Measurements from ENCODE around the gene MED16.

Gene MED16

DNA sequence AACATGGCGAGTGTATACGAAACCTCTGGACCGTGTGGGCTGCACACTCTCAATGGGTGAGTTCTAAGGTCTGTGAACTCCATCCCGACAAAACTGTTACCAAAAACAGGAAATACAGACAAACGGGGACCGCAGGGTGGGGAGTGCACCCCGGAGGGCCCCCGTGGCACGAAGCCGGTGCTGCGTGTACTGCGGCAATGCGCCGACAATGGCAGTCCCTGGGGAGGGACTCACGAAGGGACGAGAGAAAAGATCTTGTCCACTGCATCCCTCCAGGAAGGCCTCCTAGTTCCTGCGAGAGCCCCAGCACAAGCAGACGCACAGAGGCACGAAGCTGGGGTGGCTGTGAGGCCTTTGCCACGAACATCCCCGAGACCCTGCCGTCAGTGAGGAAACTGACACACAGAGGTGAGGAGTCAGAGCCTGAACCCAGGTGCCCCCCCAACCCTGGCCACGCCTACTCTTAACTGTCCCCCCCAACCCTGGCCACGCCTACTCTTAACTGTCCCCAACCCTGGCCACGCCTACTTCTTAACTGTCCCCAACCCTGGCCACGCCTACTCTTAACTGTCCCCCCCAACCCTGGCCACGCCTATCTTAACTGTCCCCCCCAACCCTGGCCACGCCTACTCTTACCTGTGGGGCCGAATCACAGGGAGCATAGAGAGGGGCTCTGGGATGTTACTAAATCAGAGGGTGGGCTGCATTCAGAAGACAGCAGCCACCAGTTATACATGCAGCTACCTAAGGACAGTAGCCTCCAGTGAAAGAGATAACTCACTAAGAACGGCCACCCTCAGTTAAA lies 4.2 kb downstream of the MED16 start:
- no peak overlapping the region for H3K4me2 ChIP-seq (ENCODE audit: low read length)
- no peak overlapping the region for H4K91ac ChIP-seq (ENCODE audit: low read depth, low read length)
- no peak overlapping the region for H3K14ac ChIP-seq (ENCODE audit: low read length)
- no peak overlapping the region for H3K9ac ChIP-seq (ENCODE audit: low read length)
- H3K27ac ChIP-seq (ENCODE audit: low read depth, low read length): no peak overlapping the region
- H3K9me3 ChIP-seq (ENCODE audit: insufficient read depth, low read depth, low read length): peaks cover 5% of the 10 kb centered on the region
- peaks cover 43 to 45% of the 10 kb centered on the region in 2 experiments for H3K36me3 ChIP-seq (ENCODE audit: control insufficient read depth in 1 of 2, insufficient read depth in 2 of 2, low read length in 2 of 2)
- no peak overlapping the region for H4K8ac ChIP-seq (ENCODE audit: low read depth, low read length)
- peaks cover 14 to 22% of the 10 kb centered on the region in 2 experiments for H3K4me1 ChIP-seq (ENCODE audit: control insufficient read depth in 1 of 2, insufficient read depth in 2 of 2, low read length in 2 of 2)
- H4K12ac ChIP-seq (ENCODE audit: low read depth, low read length): no peak overlapping the region
- peaks cover 6% of the 10 kb centered on the region for H3K79me2 ChIP-seq (ENCODE audit: control insufficient read depth, insufficient read depth, low read length, poor library complexity)
- no peak overlapping the region for H3K23ac ChIP-seq (ENCODE audit: low read length)
- no peak overlapping the region for H3K4ac ChIP-seq (ENCODE audit: low read depth, low read length)
- no peak for DNase-seq
- no peak overlapping the region for H2AK5ac ChIP-seq (ENCODE audit: low read length)
- H2AFZ ChIP-seq (ENCODE audit: insufficient read depth, low read length, poor library complexity): no peak overlapping the region
- no peak overlapping the region for H2BK12ac ChIP-seq (ENCODE audit: low read length)
- no peak overlapping the region for H2BK5ac ChIP-seq (ENCODE audit: low read depth, low read length, poor library complexity)
- H3K79me1 ChIP-seq (ENCODE audit: low read length): peaks cover 18% of the 10 kb centered on the region
- no peak overlapping the region for H2BK120ac ChIP-seq (ENCODE audit: insufficient read depth, low read length, poor library complexity)
- WGBS (ENCODE audit: extremely low coverage, insufficient coverage, insufficient read length): no CpG with 5 or more reads among the region's 30 CpGs
- H3K18ac ChIP-seq (ENCODE audit: low read length): no peak overlapping the region
- H3K27me3 ChIP-seq (ENCODE audit: insufficient read depth, low read length): no peaks in the 10 kb centered on the region
- no peak overlapping the region for H3K4me3 ChIP-seq (ENCODE audit: low read depth, low read length)

DNA sequence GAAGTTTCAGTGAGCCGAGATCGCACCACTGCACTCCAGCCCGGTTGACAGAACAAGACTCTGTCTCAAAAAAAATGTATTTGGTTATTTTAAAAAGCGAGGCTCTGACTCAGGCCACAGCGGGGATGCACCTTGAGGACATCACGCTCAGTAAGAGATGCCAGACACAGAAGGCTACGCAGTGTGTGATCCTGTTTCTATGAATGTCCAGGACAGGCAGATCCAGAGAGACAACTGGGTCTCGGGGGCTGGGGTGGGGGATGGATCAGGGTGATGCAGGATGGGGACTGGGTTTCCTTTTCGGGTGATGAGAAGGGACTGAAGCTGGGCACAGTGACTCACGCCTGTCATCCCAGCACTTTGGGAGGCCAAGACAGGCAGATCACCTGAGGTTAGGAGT lies 5.4 kb downstream of the MED16 start:
- Histone ChIP-seq H4K8ac (ENCODE audit: low read depth, low read length) (no peak overlapping the region), H3K23ac (ENCODE audit: low read length) (no peak overlapping the region), H4K91ac (ENCODE audit: low read depth, low read length) (no peak overlapping the region), H4K12ac (ENCODE audit: low read depth, low read length) (no peak overlapping the region), H3K4me3 (ENCODE audit: low read depth, low read length) (no peak overlapping the region), H3K79me2 (ENCODE audit: control insufficient read depth, insufficient read depth, low read length, poor library complexity) (peaks cover 4% of the 10 kb centered on the region), H3K27me3 (ENCODE audit: insufficient read depth, low read length) (no peaks in the 10 kb centered on the region), H2AK5ac (ENCODE audit: low read length) (no peak overlapping the region), H2BK5ac (ENCODE audit: low read depth, low read length, poor library complexity) (no peak overlapping the region), H3K27ac (ENCODE audit: low read depth, low read length) (no peak overlapping the region), H3K9ac (ENCODE audit: low read length) (no peak overlapping the region), H3K18ac (ENCODE audit: low read length) (no peak overlapping the region), H2BK120ac (ENCODE audit: insufficient read depth, low read length, poor library complexity) (no peak overlapping the region), H3K14ac (ENCODE audit: low read length) (no peak overlapping the region), H3K4ac (ENCODE audit: low read depth, low read length) (no peak overlapping the region), H2AFZ (ENCODE audit: insufficient read depth, low read length, poor library complexity) (no peak overlapping the region), H3K4me1 (ENCODE audit: control insufficient read depth in 1 of 2, insufficient read depth in 2 of 2, low read length in 2 of 2) (peaks cover 21 to 30% of the 10 kb centered on the region in 2 experiments), H3K79me1 (ENCODE audit: low read length) (peaks cover 13% of the 10 kb centered on the region), H3K4me2 (ENCODE audit: low read length) (no peak overlapping the region), H3K36me3 (ENCODE audit: control insufficient read depth in 1 of 2, insufficient read depth in 2 of 2, low read length in 2 of 2) (peaks cover 50 to 52% of the 10 kb centered on the region in 2 experiments), H3K9me3 (ENCODE audit: insufficient read depth, low read depth, low read length) (peaks cover 5% of the 10 kb centered on the region), H2BK12ac (ENCODE audit: low read length) (no peak overlapping the region)
- no peak for DNase-seq
- WGBS (ENCODE audit: extremely low coverage, insufficient coverage, insufficient read length): no CpG with 5 or more reads among the region's 10 CpGs

DNA sequence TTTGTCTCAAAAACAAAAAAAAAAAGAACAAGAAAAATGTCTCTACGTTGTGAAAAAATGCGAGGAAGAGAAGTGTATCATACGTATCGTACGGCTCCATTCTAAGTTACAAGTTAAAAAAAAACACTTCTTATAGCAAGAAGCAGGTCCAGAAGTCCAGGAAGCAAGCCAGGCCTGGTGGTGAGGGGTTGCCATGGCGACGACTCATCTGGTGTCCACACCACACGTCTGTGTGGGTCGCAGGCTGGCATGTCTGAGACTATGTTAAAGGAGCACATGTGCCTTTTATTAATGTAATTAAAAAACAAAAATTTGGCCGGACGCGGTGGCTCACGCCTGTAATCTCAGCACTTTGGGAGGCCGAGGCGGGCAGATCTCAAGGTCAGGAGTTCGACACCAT lies 5.9 kb downstream of the MED16 start:
- Histone ChIP-seq H3K23ac (ENCODE audit: low read length) (no peak overlapping the region), H2BK120ac (ENCODE audit: insufficient read depth, low read length, poor library complexity) (no peak overlapping the region), H3K4me2 (ENCODE audit: low read length) (no peak overlapping the region), H3K9ac (ENCODE audit: low read length) (no peak overlapping the region), H3K79me1 (ENCODE audit: low read length) (peaks cover 8% of the 10 kb centered on the region), H3K4ac (ENCODE audit: low read depth, low read length) (no peak overlapping the region), H2BK5ac (ENCODE audit: low read depth, low read length, poor library complexity) (no peak overlapping the region), H4K91ac (ENCODE audit: low read depth, low read length) (no peak overlapping the region), H2AK5ac (ENCODE audit: low read length) (no peak overlapping the region), H3K14ac (ENCODE audit: low read length) (no peak overlapping the region), H3K18ac (ENCODE audit: low read length) (no peak overlapping the region), H3K27ac (ENCODE audit: low read depth, low read length) (no peak overlapping the region), H2BK12ac (ENCODE audit: low read length) (no peak overlapping the region), H2AFZ (ENCODE audit: insufficient read depth, low read length, poor library complexity) (no peak overlapping the region), H3K4me3 (ENCODE audit: low read depth, low read length) (no peak overlapping the region), H3K9me3 (ENCODE audit: insufficient read depth, low read depth, low read length) (peaks cover 9% of the 10 kb centered on the region), H4K12ac (ENCODE audit: low read depth, low read length) (no peak overlapping the region), H3K4me1 (ENCODE audit: control insufficient read depth in 1 of 2, insufficient read depth in 2 of 2, low read length in 2 of 2) (peaks cover 21 to 27% of the 10 kb centered on the region in 2 experiments), H3K79me2 (ENCODE audit: control insufficient read depth, insufficient read depth, low read length, poor library complexity) (peaks cover 2% of the 10 kb centered on the region), H3K27me3 (ENCODE audit: insufficient read depth, low read length) (no peaks in the 10 kb centered on the region), H3K36me3 (ENCODE audit: control insufficient read depth in 1 of 2, insufficient read depth in 2 of 2, low read length in 2 of 2) (peaks cover 56 to 58% of the 10 kb centered on the region in 2 experiments), H4K8ac (ENCODE audit: low read depth, low read length) (no peak overlapping the region)
- DNase-seq: no peak
- no CpG with 5 or more reads among the region's 16 CpGs for WGBS (ENCODE audit: extremely low coverage, insufficient coverage, insufficient read length)

DNA sequence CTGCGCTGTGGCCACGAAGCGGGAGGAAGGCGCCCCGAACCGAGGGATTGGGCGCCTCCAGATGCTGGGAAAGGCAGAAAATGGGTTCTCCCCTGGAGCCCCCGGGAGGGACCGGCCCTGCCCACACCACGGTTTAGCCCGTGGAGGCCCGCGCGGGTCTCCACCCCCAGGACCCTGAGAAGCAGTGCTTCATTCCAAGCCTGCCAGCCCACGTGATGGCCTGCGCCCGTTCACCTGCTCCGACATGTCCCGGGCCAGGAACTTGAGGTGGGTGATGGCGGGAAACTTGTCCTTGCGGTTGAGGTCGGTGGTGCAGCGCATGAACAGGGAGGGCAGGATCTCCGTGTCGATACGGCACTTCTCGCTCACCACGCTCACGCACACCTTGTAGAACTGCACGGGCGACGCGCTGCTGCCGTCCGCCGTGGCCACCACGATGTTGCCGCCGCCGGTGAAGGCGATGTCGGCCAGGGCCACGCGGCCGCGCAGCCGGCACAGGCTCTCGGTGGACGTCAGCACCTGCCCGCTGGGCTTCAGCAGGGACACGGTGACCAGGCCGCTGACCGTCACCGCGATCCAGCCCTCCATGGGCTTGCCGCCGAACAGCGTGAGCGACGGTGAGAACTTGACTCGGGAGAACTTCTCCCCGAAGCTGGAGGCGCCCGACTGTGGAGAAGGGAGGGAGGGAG lies 7.3 kb downstream of the MED16 start:
- H3K27ac ChIP-seq (ENCODE audit: low read depth, low read length): no peak overlapping the region
- H3K4me3 ChIP-seq (ENCODE audit: low read depth, low read length): no peak overlapping the region
- peak overlapping the region; percentile 45 for H3K18ac ChIP-seq (ENCODE audit: low read length)
- peaks cover 21 to 27% of the 10 kb centered on the region in 2 experiments for H3K4me1 ChIP-seq (ENCODE audit: control insufficient read depth in 1 of 2, insufficient read depth in 2 of 2, low read length in 2 of 2)
- peaks cover 15% of the 10 kb centered on the region for H3K9me3 ChIP-seq (ENCODE audit: insufficient read depth, low read depth, low read length)
- H4K8ac ChIP-seq (ENCODE audit: low read depth, low read length): no peak overlapping the region
- no peaks in the 10 kb centered on the region for H3K27me3 ChIP-seq (ENCODE audit: insufficient read depth, low read length)
- peaks cover 65 to 67% of the 10 kb centered on the region in 2 experiments for H3K36me3 ChIP-seq (ENCODE audit: control insufficient read depth in 1 of 2, insufficient read depth in 2 of 2, low read length in 2 of 2)
- no peak overlapping the region for H3K23ac ChIP-seq (ENCODE audit: low read length)
- H3K14ac ChIP-seq (ENCODE audit: low read length): peak overlapping the region; percentile 30
- WGBS (ENCODE audit: extremely low coverage, insufficient coverage, insufficient read length): no CpG with 5 or more reads among the region's 64 CpGs
- H2BK5ac ChIP-seq (ENCODE audit: low read depth, low read length, poor library complexity): no peak overlapping the region
- peak overlapping the region; percentile 18 for H2BK120ac ChIP-seq (ENCODE audit: insufficient read depth, low read length, poor library complexity)
- H3K9ac ChIP-seq (ENCODE audit: low read length): no peak overlapping the region
- H3K79me1 ChIP-seq (ENCODE audit: low read length): peaks cover 8% of the 10 kb centered on the region
- no peak overlapping the region for H4K12ac ChIP-seq (ENCODE audit: low read depth, low read length)
- H3K4me2 ChIP-seq (ENCODE audit: low read length): no peak overlapping the region
- peaks cover 2% of the 10 kb centered on the region for H3K79me2 ChIP-seq (ENCODE audit: control insufficient read depth, insufficient read depth, low read length, poor library complexity)
- peak in 1 of 2 donors; percentile 34 for DNase-seq
- peak overlapping the region; percentile 4 for H2BK12ac ChIP-seq (ENCODE audit: low read length)
- peak overlapping the region; percentile 11 for H2AK5ac ChIP-seq (ENCODE audit: low read length)
- H3K4ac ChIP-seq (ENCODE audit: low read depth, low read length): no peak overlapping the region
- no peak overlapping the region for H2AFZ ChIP-seq (ENCODE audit: insufficient read depth, low read length, poor library complexity)
- peak overlapping the region; percentile 58 for H4K91ac ChIP-seq (ENCODE audit: low read depth, low read length)
